CD8-positive, alpha-beta memory T cell (primary cell): ENCODE data around the gene CST9L. TPM values are rescaled to one million over a fixed set of nuclear protein-coding genes. Genes with fewer than 3 reads are reported as not detected.

Source experiments
- polyA plus RNA-seq: library from polyadenylated mRNA; unstranded; fragments of 300-500 nt; fragmentation: Illumina TruSeq; gene quantifications from one replicate; pipeline ENCODE4 v1.2.3, GENCODE V29; 2021
- total RNA-seq, 2 experiments: library from RNA; stranded (reverse); gene quantifications; one replicate each; pipeline ENCODE4 v1.2.3, GENCODE V29; 2021

CST9L gene
- total and polyA plus RNA-seq, 3 experiments from 2014 or later = not detected

Other genes starting within 250 kb of the CST9L start
- 10 to 100 TPM; 48.9 to 52.9 TPM for gene NXT1, start 217.7 kb downstream of the CST9L start, total RNA-seq
- 65.0 TPM for gene NXT1, start 217.7 kb downstream of the CST9L start, polyA plus RNA-seq
- gene GZF1, start 206.3 kb downstream of the CST9L start, total RNA-seq = 10 to 100 TPM; 11.9 to 12.5 TPM
- 3.8 TPM for gene GZF1, start 206.3 kb downstream of the CST9L start, polyA plus RNA-seq
- gene NAPB, start 147.0 kb downstream of the CST9L start, total RNA-seq = 1 to 10 TPM; 7.4 to 7.6 TPM
- 5.2 TPM for gene NAPB, start 147.0 kb downstream of the CST9L start, polyA plus RNA-seq
- not detected for gene CSTL1, start 128.8 kb downstream of the CST9L start, total RNA-seq
- not detected for gene CSTL1, start 128.8 kb downstream of the CST9L start, polyA plus RNA-seq
- gene CST11, start 115.6 kb downstream of the CST9L start, total RNA-seq = not detected
- gene CST11, start 115.6 kb downstream of the CST9L start, polyA plus RNA-seq = not detected
- not detected for gene CST8, start 77.4 kb downstream of the CST9L start, total RNA-seq
- gene CST8, start 77.4 kb downstream of the CST9L start, polyA plus RNA-seq = not detected
- not detected for gene CST9, start 37.4 kb upstream of the CST9L start, total RNA-seq
- gene CST9, start 37.4 kb upstream of the CST9L start, polyA plus RNA-seq = not detected
- gene CST3, start 69.5 kb upstream of the CST9L start, total RNA-seq = 1 to 10 TPM; 3.0 to 5.3 TPM
- gene CST3, start 69.5 kb upstream of the CST9L start, polyA plus RNA-seq = 4.9 TPM
- not detected for gene CST4, start 120.6 kb upstream of the CST9L start, total RNA-seq
- not detected for gene CST4, start 120.6 kb upstream of the CST9L start, polyA plus RNA-seq
- gene CST1, start 182.5 kb upstream of the CST9L start, total RNA-seq = not detected
- gene CST1, start 182.5 kb upstream of the CST9L start, polyA plus RNA-seq = not detected